A673 (cell line): Measurements from ENCODE around the gene LRRC4B.

ENCODE experiments used
- CTCF ChIP-seq: fragments of 300-800, 200-600 bp; sonication (generic); conservative IDR thresholded peaks from 2 replicates; pipeline ENCODE4 v1.5.1; 2017; ENCODE audit warnings: low read depth, mild to moderate bottlenecking, antibody characterized with exemption, low read length, moderate library complexity, mixed read lengths
- EZH2 ChIP-seq: fragments of 200-600 bp; sonication (generic); IDR thresholded peaks from 2 replicates; pipeline ENCODE4 v1.6.1; 2017; ENCODE audit warnings: borderline replicate concordance, low read depth, mild to moderate bottlenecking, mixed read lengths, antibody characterized with exemption, low read length; ENCODE audit not compliant: poor library complexity, severe bottlenecking

- no peak for TF ChIP-seq EZH2
- no peak for TF ChIP-seq CTCF
Observed at GRCh38 chr19:50498219-50499056, 69.8 kb downstream of the LRRC4B start.
